Brain microvascular endothelial cell (primary cell): Measurements from ENCODE around the gene ATOH1.

ENCODE experiments used
- DNase-seq: peaks from one replicate; pipeline ENCODE4 v3.0.0-alpha.2; 2020
- H3K27ac ChIP-seq: fragments of 250-450 bp; sonication (Bioruptor Pico); 2 replicates; pipeline ENCODE4 v1.5.1; 2020; ENCODE audit warnings: mild to moderate bottlenecking, moderate library complexity
- H3K27me3 ChIP-seq: fragments of 250-450 bp; sonication (Bioruptor Pico); replicated peaks from 2 replicates; pipeline ENCODE4 v1.5.1; 2020; ENCODE audit warnings: mild to moderate bottlenecking
- H3K36me3 ChIP-seq: fragments of 250-450 bp; sonication (Bioruptor Pico); replicated peaks from 2 replicates; pipeline ENCODE4 v1.5.1; 2020; ENCODE audit warnings: mild to moderate bottlenecking
- H3K4me3 ChIP-seq: 2 replicates; pipeline ENCODE4 v1.5.1; 2011; ENCODE audit warnings: low read depth, mild to moderate bottlenecking, control low read depth, low read length, moderate library complexity
- CTCF ChIP-seq: IDR thresholded peaks from 2 replicates; pipeline ENCODE4 v1.5.1; 2011; ENCODE audit warnings: low read depth, mild to moderate bottlenecking, moderate library complexity, low read length, control low read depth, inconsistent platforms; ENCODE audit errors: missing control alignments
- in situ Hi-C: cut with HindIII; loops from 2 replicates; pipeline ENCODE4 v1.10.0; 2017; ENCODE audit warnings: low sequenced_read_pairs, low pct_ligation_motif_present

ATOH1 gene

GRCh38 chr4:93814141-93814540, 14.4 kb upstream of the ATOH1 start:
- no peaks in the 10 kb centered on the region for H3K36me3 ChIP-seq
- DNase-seq = no peak
- in situ Hi-C loops = no loop called here

GRCh38 chr4:93814722-93815121, 13.8 kb upstream of the ATOH1 start:
- Histone ChIP-seq H3K36me3 (no peaks in the 10 kb centered on the region), H3K27me3 (no peaks in the 10 kb centered on the region), H3K27ac (no peak overlapping the region), H3K4me3 (no peak overlapping the region)
- TF ChIP-seq CTCF = no peak
- DNase-seq = no peak
- in situ Hi-C loops = no loop called here

More at GRCh38 chr4:93814141-93814540, 14.4 kb upstream of the ATOH1 start:
- no peak for TF ChIP-seq CTCF
- Histone ChIP-seq H3K4me3 (no peak overlapping the region), H3K27me3 (no peaks in the 10 kb centered on the region), H3K27ac (no peak overlapping the region)

- Histone ChIP-seq H3K27ac (no peak overlapping the region), H3K4me3 (no peak overlapping the region), H3K36me3 (no peaks in the 10 kb centered on the region), H3K27me3 (peaks cover 34% of the 10 kb centered on the region)
- no peak for TF ChIP-seq CTCF
- in situ Hi-C loops = no loop called here
- no peak for DNase-seq
Measured at GRCh38 chr4:93825551-93826216, 2.9 kb upstream of the ATOH1 start.

- TF ChIP-seq CTCF = no peak
- Histone ChIP-seq H3K27me3 (peaks cover 51% of the 10 kb centered on the region), H3K27ac (no peak overlapping the region), H3K4me3 (no peak overlapping the region), H3K36me3 (no peaks in the 10 kb centered on the region)
- no peak for DNase-seq
- in situ Hi-C loops = no loop called here
Measured at GRCh38 chr4:93827272-93827947, 1.1 kb upstream of the ATOH1 start.

- Histone ChIP-seq H3K4me3 (peak overlapping the region; percentile 17), H3K27me3 (peaks cover 66% of the 10 kb centered on the region), H3K27ac (no peak overlapping the region), H3K36me3 (no peaks in the 10 kb centered on the region)
- no peak for DNase-seq
- in situ Hi-C loops = no loop called here
- TF ChIP-seq CTCF = no peak
Measured at GRCh38 chr4:93828995-93829819, 654 bp downstream of the ATOH1 start.
